ENCODE data around the gene AP3B1. TPM values are rescaled to one million over a fixed set of nuclear protein-coding genes. Genes with fewer than 3 reads are reported as not detected.

The AP3B1 gene
- total RNA-seq, 1 experiment from 2014 or later: 39.7 TPM

DNA sequence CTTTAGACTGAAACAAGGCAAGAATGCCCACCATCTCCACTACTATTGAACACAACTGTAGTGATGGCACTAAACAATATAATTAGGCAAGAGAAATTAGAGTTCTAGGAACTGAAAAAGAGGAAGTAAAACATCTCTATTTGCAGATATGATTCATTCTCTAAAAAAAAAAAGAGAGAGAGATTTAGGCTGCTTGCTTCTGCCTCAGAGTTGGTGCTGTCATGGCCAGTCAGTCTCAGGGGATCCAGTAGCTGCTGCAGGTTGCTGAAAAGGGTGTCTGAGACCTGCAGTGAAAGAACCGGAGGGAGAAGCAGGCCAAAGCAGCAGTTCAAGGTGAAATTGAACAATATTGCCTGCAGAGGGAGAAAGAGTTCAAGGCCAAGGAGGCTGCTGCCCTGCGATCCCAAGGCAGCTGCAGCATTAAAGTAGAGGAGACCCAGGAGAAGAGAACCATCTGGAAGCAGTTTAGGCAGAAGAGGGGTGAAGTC is 72.5 kb downstream of the AP3B1 start:
- POLR2A ChIA-PET: no interaction called here
- Mint-ChIP-seq H3K36me3 (ENCODE audit: insufficient read depth, unreplicated experiment) (peaks cover 26% of the 10 kb centered on the region), H3K4me1 (ENCODE audit: insufficient read depth, unreplicated experiment) (no peaks in the 10 kb centered on the region), H3K4me3 (ENCODE audit: unreplicated experiment) (no peak overlapping the region), H3K27me3 (ENCODE audit: insufficient read depth, unreplicated experiment) (no peaks in the 10 kb centered on the region), H3K9me3 (ENCODE audit: unreplicated experiment) (peaks cover 17% of the 10 kb centered on the region), H3K27ac (ENCODE audit: low read depth, unreplicated experiment) (no peak overlapping the region)
- intact Hi-C loops (cut with micrococcal nuclease): no loop called here
- TF ChIP-seq, protein P1, sequence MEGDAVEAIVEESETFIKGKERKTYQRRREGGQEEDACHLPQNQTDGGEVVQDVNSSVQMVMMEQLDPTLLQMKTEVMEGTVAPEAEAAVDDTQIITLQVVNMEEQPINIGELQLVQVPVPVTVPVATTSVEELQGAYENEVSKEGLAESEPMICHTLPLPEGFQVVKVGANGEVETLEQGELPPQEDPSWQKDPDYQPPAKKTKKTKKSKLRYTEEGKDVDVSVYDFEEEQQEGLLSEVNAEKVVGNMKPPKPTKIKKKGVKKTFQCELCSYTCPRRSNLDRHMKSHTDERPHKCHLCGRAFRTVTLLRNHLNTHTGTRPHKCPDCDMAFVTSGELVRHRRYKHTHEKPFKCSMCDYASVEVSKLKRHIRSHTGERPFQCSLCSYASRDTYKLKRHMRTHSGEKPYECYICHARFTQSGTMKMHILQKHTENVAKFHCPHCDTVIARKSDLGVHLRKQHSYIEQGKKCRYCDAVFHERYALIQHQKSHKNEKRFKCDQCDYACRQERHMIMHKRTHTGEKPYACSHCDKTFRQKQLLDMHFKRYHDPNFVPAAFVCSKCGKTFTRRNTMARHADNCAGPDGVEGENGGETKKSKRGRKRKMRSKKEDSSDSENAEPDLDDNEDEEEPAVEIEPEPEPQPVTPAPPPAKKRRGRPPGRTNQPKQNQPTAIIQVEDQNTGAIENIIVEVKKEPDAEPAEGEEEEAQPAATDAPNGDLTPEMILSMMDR (IDR thresholded peaks at IDR 0.05; ENCODE audit: unreplicated experiment): no peak
- BruUV-seq (replicated peaks): no TSS peak
- DNase-seq (ENCODE audit: unreplicated experiment): peak; percentile 4
- CTCF ChIA-PET: interaction anchor here (0.6 kb wide), 1 partner anchor 1897 kb away, joined by 3 read pairs; no protein-coding TSS in a partner anchor

DNA sequence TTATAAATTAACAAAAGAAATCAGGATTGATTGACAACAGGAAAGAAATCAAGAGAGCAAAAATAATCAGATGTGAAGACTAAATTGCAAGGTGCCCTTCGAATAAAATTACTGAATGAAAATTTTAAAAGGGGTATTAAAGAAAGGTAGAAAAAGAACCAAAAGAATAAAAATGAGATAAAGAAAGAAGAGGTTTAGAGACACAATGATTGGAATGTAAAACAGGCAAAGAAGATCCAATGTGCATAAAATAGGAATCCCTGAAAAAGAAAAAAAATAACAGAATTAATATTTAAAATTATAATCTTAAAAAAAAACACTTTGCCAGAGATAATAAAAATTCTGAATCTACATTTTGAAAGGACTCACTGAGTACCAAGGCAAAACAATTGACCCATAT is 73.0 kb downstream of the AP3B1 start:
- Mint-ChIP-seq H3K27me3 (ENCODE audit: insufficient read depth, unreplicated experiment) (no peaks in the 10 kb centered on the region), H3K4me3 (ENCODE audit: unreplicated experiment) (no peak overlapping the region), H3K4me1 (ENCODE audit: insufficient read depth, unreplicated experiment) (no peaks in the 10 kb centered on the region), H3K36me3 (ENCODE audit: insufficient read depth, unreplicated experiment) (peaks cover 26% of the 10 kb centered on the region), H3K9me3 (ENCODE audit: unreplicated experiment) (peaks cover 17% of the 10 kb centered on the region), H3K27ac (ENCODE audit: low read depth, unreplicated experiment) (no peak overlapping the region)
- TF ChIP-seq, protein P1 (IDR thresholded peaks at IDR 0.05; ENCODE audit: unreplicated experiment): no peak
- ChIA-PET CTCF (interaction anchor here (0.6 kb wide), 1 partner anchor 233 kb away, joined by 3 read pairs; no protein-coding TSS in a partner anchor), POLR2A (no interaction called here)
- intact Hi-C loops (cut with micrococcal nuclease): no loop called here
- DNase-seq (ENCODE audit: unreplicated experiment): no peak
- BruUV-seq (replicated peaks): no TSS peak

DNA sequence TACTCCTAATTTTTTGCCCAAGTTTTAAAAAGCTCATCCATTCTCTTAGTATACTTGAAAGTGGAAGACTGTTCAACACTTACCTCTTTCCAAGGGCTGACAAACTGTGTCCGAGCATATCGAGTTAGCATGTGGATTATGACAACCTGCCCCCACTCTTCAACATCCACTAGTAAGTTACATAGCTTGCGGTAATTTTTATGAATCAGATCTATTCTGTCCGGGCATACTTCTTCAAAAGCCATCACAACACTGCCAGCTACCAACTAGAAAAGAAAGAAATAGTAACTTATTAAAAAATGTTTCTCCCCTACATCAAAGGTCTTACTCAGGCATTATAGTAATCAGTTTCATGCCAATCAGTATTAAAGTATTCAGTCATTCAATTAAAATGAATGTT is 78.5 kb downstream of the AP3B1 start:
- POLR2A ChIA-PET: interaction anchor here (0.7 to 1.5 kb wide), 2 partner anchors 12 to 1419 kb away, joined by 3 read pairs; no protein-coding TSS in a partner anchor
- BruUV-seq (replicated peaks): no TSS peak
- H3K9me3 Mint-ChIP-seq (ENCODE audit: unreplicated experiment): no peaks in the 10 kb centered on the region
- intact Hi-C loops (cut with micrococcal nuclease): no loop called here
- H3K27me3 Mint-ChIP-seq (ENCODE audit: insufficient read depth, unreplicated experiment): no peaks in the 10 kb centered on the region
- DNase-seq (ENCODE audit: unreplicated experiment): no peak
- TF ChIP-seq, protein P1 (IDR thresholded peaks at IDR 0.05; ENCODE audit: unreplicated experiment): no peak
- no peak overlapping the region for H3K4me3 Mint-ChIP-seq (ENCODE audit: unreplicated experiment)
- peaks cover 13% of the 10 kb centered on the region for H3K36me3 Mint-ChIP-seq (ENCODE audit: insufficient read depth, unreplicated experiment)
- CTCF ChIA-PET: no interaction called here
- no peaks in the 10 kb centered on the region for H3K4me1 Mint-ChIP-seq (ENCODE audit: insufficient read depth, unreplicated experiment)
- peak overlapping the region; percentile 27 for H3K27ac Mint-ChIP-seq (ENCODE audit: low read depth, unreplicated experiment)

GRCh38 chr5:78215565-78215964 is 78.9 kb downstream of the AP3B1 start:
- peaks cover 9% of the 10 kb centered on the region for H3K36me3 Mint-ChIP-seq (ENCODE audit: insufficient read depth, unreplicated experiment)
- BruUV-seq (replicated peaks): no TSS peak
- TF ChIP-seq, protein P1 (IDR thresholded peaks at IDR 0.05; ENCODE audit: unreplicated experiment): no peak
- no peaks in the 10 kb centered on the region for H3K4me1 Mint-ChIP-seq (ENCODE audit: insufficient read depth, unreplicated experiment)
- no peaks in the 10 kb centered on the region for H3K9me3 Mint-ChIP-seq (ENCODE audit: unreplicated experiment)
- no peak overlapping the region for H3K4me3 Mint-ChIP-seq (ENCODE audit: unreplicated experiment)
- DNase-seq (ENCODE audit: unreplicated experiment): no peak
- intact Hi-C loops (cut with micrococcal nuclease): no loop called here
- CTCF ChIA-PET: no interaction called here
- POLR2A ChIA-PET: interaction anchor here (0.7 to 1.5 kb wide), 3 partner anchors 10 to 1419 kb away, joined by 3 to 4 read pairs (median 3); no protein-coding TSS in a partner anchor
- peak overlapping the region; percentile 27 for H3K27ac Mint-ChIP-seq (ENCODE audit: low read depth, unreplicated experiment)
- H3K27me3 Mint-ChIP-seq (ENCODE audit: insufficient read depth, unreplicated experiment): no peaks in the 10 kb centered on the region

Data from MCF 10A (cell line).